ENCODE results near the gene MSI2. TPM values are rescaled to one million over a fixed set of nuclear protein-coding genes. Genes with fewer than 3 reads are reported as not detected.
A peak's percentile ranks its signal among the peaks of the same experiment; 100 is the strongest.

The MSI2 gene
- total RNA-seq, 3 donors from 2014 or later, result 13.4 to 89.1 (median 71.1) TPM

GRCh38 chr17:57570724-57571344 lies 314.5 kb downstream of the MSI2 start:
- TF ChIP-seq CTCF (IDR thresholded peaks at IDR 0.05), result no peak
- no peak for TF ChIP-seq POLR2A (IDR thresholded peaks at IDR 0.05)
- TF ChIP-seq POLR2AphosphoS5 (IDR thresholded peaks at IDR 0.05), result no peak
- Histone ChIP-seq H3K4me3 (no peak overlapping the region), H3K9me3 (no peaks in the 10 kb centered on the region), H3K27me3 (no peaks in the 10 kb centered on the region), H3K27ac (peak overlapping the region in 1 of 2 donors; percentile 33), H3K36me3 (no peaks in the 10 kb centered on the region), H3K4me1 (no peaks in the 10 kb centered on the region)
- intact Hi-C loops (cut with DNase I; ENCODE audit: low total_unique reads), result no loop called here
- no peak for DNase-seq (ENCODE audit: low spot score in 2 of 2)

GRCh38 chr17:57572062-57572461 lies 315.7 kb downstream of the MSI2 start:
- intact Hi-C loops (cut with DNase I; ENCODE audit: low total_unique reads), result no loop called here
- no peaks in the 10 kb centered on the region for H3K9me3 ChIP-seq
- no peak overlapping the region for H3K27ac ChIP-seq
- TF ChIP-seq CTCF (IDR thresholded peaks at IDR 0.05) (no peak), POLR2AphosphoS5 (IDR thresholded peaks at IDR 0.05) (no peak)
- H3K4me3 ChIP-seq, result no peak overlapping the region
- H3K36me3 ChIP-seq, result no peaks in the 10 kb centered on the region
- H3K4me1 ChIP-seq, result peaks cover 0 to 2% of the 10 kb centered on the region in 2 donors
- no peak for DNase-seq (ENCODE audit: low spot score in 2 of 2)
- H3K27me3 ChIP-seq, result no peaks in the 10 kb centered on the region

DNA sequence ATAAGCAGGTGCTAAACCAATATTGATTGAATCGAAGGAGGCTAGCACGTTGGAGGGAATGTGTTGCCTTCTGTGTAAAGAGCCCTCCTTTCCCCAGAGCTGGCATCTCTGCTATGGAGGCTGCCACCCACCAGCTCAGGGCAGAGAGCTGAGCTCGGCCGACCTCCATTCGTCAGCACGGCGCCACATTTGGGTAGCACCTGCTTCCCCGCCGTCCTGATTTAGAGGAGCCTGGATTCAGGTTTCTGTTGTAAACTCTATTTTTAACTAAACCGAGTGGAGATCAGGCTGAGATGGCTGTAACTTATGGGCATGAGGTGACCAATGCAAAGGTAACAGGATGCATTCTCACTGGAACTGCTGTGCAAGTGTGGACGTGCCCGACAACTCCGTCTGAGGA lies 316.3 kb downstream of the MSI2 start:
- intact Hi-C loops (cut with DNase I; ENCODE audit: low total_unique reads), result no loop called here
- no peak for TF ChIP-seq CTCF (IDR thresholded peaks at IDR 0.05)
- TF ChIP-seq POLR2A (IDR thresholded peaks at IDR 0.05), result no peak
- H3K27me3 ChIP-seq, result no peaks in the 10 kb centered on the region
- DNase-seq (ENCODE audit: low spot score in 2 of 2), result no peak
- H3K9me3 ChIP-seq, result no peaks in the 10 kb centered on the region
- no peak overlapping the region for H3K27ac ChIP-seq
- H3K4me3 ChIP-seq, result no peak overlapping the region
- H3K36me3 ChIP-seq, result no peaks in the 10 kb centered on the region
- H3K4me1 ChIP-seq, result peaks cover 0 to 8% of the 10 kb centered on the region in 2 donors

- Histone ChIP-seq H3K4me3 (no peak overlapping the region), H3K9me3 (no peaks in the 10 kb centered on the region), H3K27ac (no peak overlapping the region), H3K27me3 (no peaks in the 10 kb centered on the region), H3K36me3 (no peaks in the 10 kb centered on the region), H3K4me1 (peaks cover 0 to 12% of the 10 kb centered on the region in 2 donors)
- TF ChIP-seq POLR2AphosphoS5 (IDR thresholded peaks at IDR 0.05), result no peak
- no peak for TF ChIP-seq CTCF (IDR thresholded peaks at IDR 0.05)
- TF ChIP-seq POLR2A (IDR thresholded peaks at IDR 0.05), result no peak
- intact Hi-C loops (cut with DNase I; ENCODE audit: low total_unique reads), result no loop called here
- DNase-seq (ENCODE audit: low spot score in 2 of 2), result peak in 1 of 2 donors; percentile 32
These were observed 317.8 kb downstream of the MSI2 start for GRCh38 chr17:57574040-57574513.

DNA sequence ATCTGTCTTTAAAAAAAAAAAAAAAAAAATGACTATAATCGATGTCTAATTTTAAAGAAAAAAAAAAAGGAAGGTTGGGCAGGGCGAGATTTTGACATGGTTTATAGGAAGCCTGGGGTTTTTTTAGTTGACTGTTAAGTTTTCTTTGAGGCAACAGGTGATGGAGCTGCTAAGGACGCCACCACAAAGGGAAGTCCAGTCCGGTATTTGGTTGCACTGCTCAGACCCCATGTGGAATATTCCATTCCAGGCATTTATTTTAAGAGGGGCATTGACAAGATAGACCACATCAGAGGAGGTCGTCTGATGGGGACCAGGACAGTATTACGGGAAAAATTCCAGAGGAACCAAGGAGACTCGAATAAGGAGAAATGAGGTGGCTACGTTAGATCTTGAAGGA lies 320.4 kb downstream of the MSI2 start:
- intact Hi-C loops (cut with DNase I; ENCODE audit: low total_unique reads), result no loop called here
- Histone ChIP-seq H3K4me1 (peaks cover 0 to 12% of the 10 kb centered on the region in 2 donors), H3K36me3 (no peaks in the 10 kb centered on the region), H3K9me3 (no peaks in the 10 kb centered on the region), H3K27ac (peak overlapping the region in 1 of 2 donors; percentile 80), H3K27me3 (no peaks in the 10 kb centered on the region), H3K4me3 (no peak overlapping the region)
- no peak for TF ChIP-seq POLR2AphosphoS5 (IDR thresholded peaks at IDR 0.05)
- no peak for DNase-seq (ENCODE audit: low spot score in 2 of 2)
